Stimulated activated naive CD4-positive, alpha-beta T cell (primary cell): ENCODE results near the gene MGAT4A.

Source experiments
- DNase-seq, 6 experiments: peaks; one replicate each; lab custom pipeline; 2025; lab: John Stamatoyannopoulos, UW

The MGAT4A gene

DNA sequence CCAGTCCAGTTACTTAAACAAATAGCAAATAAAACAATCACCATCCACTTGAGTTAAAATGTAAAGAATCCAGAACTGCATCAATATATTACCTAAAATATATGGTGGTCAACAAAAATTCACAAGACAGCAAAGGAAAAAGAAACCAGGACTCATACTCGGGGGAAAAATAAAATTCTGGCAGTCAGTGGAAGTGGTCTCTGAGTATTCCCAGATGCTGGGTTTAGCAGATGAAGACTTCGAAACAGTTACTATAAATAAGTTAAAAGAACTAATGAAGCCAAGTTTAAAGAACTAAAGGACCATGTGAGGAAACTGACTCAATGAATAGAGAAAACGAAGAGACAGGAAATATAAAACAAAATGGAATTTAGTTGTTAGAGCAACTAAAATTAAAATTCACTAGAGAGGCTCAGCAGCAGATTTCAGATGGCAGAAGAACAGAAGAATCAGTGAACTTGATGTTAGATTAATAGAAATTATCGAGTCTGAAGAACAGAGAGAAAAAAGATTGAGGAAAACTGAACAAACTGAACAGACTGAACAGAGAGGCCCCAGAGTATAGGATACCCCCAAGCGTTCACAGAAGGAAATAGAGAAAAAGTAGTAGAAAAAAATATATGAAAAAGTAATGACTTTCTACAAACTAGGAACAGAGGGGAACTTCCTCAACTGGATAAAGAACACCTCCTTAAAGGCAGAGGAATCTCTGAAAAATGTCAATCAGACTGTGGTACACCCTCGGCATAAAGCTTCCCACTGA, 27.9 kb downstream of the MGAT4A start:
- no peak for DNase-seq

DNA sequence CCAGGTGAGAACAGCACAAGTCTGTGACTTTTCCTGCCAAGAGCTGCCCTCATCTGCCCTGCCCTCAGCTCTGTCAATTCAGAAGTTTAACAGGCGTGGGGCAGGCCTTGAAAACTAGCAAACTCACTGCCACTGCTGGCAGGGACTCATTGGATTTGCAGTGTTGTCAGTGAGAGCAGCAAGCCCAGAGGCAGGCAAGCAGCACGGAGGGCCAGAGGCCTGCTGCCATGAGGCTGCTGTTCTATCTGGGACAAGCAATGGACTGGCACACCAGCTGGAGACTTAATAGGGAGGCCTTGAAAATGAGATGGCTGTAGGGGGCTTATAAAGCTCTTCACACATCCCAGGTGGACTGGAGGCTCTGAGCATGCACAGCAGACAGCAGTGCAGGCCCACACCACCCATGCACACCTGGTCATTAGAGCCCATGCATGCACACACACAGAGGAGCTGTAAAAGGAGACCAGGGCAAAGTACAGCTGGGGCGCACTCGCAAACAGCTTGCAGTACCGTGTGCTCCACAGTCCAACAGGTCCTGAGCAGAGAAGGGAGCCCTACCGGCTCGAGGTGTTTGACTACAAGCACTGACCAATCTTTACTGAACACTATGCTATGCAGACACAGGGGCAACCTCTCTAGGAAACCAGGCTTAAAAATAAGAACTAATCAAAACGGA, 28.7 kb downstream of the MGAT4A start:
- no peak for DNase-seq

DNA sequence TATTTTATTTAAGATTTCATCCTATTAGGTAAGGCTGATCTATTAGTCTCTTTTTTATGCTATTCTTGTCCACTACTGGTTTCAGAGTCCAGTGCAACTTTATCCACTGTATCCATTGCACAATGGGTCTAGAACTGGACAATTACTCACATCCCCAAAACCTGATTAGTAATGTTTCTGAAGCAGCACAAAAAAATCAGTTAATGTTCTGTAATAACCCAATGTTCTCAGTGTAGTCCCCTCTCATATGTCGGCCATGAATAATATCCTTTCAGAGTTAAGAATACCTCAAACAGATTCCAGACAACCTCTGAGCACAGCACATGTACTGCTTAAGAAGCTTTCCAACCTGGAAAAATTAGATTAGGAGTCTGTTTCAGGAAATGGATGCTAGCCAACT, 29.7 kb downstream of the MGAT4A start:
- no peak for DNase-seq

DNA sequence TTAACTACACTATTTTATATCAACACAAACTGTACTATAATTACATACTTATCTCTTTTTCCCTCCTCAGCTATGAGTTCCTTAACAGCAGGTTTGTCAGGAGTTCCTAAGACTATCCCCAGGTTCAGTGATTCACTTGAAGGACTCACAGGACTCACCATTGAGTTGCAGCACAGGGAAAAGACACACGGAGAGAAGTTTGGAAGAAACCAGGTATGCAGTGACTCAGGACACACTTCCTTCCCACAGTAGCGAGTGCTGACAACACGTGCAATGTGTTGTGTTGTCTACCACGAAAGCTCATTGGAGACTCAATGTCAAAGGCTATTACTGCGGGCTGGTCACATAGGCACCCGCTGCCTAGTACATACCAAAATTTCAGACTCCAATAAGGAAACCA, 32.0 kb downstream of the MGAT4A start:
- no peak for DNase-seq

DNA sequence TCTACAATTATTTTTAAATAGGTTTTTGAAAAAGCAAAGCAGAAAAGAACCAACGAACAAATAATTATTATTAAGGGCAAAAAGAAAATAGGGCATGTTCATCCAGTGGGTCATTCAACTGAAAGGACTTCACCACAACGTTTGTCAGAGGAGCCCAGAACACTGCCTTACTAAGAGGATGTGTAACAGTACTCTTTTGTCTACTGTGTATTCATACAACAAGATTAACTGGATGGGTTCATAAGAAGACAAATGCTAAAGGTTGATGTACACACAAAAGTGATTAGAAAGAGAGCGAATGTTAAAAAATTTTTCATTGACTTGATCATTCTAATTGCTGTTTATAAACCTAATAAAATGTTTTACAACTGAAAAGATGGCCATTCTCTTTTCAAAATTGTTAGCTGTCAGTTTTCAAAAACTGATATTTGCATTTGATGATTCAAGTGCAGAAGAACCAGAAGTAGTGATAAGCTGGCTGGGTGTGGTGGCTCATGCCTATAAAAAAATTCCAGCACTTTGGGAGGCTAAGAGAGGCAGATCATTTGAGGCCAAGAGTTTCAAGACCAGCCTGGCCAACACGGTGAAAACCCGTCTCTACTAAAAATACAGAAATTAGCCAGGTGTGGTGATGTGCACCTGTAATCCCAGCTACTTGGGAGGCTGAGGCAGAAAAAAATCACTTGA, 33.1 kb downstream of the MGAT4A start:
- no peak for DNase-seq

DNA sequence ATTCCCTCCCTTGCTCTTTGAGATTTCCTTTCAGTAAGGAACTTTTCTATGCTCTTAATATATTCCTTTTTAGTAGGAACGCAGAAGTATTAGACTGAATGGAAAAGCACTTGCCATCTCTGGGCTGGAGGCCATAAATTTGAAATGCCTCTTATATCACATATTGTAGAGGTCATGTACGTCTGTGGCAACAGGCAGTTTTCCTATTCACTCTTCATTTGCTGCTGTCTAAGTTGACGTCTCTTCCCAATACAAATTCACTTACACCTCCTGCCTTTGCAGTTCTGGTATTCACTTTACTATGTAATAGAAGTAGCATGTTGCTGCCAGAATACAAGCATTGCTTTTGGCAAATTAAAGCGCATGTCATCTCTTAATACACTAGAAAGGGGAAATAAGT, 34.7 kb downstream of the MGAT4A start:
- DNase-seq = no peak

DNA sequence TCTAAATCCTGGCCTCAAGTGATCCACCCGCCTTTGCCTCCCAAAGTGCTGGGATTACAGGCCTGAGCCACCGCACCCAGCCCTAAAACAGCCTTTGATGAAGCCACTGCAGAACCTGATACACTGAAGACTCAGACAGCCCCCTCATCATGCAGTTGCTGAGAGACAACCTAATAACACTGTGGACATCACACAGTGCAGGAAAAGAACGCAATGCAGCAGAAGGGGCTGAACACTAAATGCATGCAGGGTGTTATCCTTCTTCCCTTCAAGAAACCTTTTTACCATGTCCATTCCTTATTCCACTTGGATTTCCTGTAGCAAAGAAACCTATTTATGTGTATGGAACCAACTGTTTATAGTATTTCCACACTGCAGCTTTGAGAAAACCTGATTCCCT, 35.7 kb downstream of the MGAT4A start:
- no peak for DNase-seq

DNA sequence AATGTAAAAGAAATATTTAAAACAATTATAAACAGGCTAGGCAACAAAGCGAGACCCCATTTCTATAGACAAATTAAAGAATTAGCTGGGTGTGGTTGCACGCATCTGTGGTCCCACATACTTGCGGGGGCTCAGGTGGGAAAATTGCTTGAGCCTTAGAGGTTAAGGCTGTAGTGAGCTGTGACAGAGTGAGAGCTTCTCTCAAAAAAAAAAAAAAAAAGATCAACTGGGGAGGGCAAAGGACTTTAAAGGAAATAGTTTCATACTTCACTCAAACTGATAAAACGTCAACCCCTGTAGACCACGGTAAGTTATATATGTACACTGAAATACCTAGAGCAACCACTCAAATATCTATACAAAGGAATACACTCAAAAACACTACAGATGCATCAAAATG, 37.5 kb downstream of the MGAT4A start:
- DNase-seq = peak in 2 of 6 experiments; percentile 20 to 24

DNA sequence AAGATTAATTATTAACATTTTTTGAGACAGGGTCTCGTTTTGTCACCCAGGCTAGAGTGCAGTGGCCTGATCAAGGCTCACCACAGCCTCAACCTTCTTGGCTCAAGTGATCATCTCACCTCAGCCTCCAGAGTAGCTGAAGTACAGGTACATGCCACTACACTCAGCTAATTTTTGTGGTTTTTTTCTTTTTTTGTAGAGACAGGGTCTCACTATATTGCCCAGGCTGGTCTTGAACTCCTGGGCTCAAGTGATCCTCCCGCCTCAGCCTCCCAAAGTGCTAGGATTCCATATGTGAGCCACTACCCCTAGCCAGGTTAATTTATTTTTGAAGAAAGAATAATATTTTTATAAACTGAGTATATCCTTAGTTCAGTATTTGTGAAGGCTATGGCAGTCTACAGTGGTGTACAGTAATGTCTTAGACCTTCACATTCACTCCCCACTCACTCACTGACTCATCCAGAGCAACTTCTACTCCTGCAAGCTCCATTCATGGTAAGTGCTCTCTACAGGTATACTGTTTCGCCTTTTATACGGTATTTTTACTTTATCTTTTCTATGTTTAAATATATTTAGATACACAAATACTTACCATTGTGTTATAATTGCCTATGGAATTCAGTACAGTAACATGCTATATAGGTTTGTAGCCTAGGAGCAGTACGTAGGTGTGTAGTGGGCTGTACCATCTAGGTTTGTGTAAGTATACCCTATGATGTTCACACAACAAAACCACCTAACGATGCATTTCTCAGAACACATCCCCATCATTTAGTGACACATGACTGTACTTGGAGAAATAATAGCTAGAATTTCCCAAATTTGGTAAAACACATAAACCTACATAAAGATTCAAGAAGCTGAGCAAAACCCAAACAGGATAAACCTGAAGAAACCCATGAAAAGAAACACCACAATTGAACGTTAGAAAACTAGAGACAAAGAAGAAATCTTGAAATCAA, 38.6 kb downstream of the MGAT4A start:
- DNase-seq = no peak

DNA sequence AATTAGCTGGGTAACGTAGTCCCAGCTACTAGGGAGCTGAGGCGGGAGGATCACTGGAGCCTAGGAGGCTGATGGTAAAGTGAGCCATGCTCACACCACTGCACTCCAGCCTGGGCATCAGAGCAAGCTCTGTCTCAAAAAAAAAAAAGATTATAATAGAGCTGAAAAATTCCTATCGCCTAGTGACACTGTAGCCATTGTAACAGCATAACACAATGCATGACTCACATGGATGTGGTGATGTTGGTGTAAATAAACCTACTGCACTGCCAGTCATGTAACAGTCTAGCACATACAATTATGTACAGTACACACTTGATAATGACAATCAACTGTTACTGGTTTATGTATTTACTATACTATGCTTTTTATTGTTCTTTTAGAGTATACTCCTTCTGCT, 39.6 kb downstream of the MGAT4A start:
- DNase-seq = no peak

DNA sequence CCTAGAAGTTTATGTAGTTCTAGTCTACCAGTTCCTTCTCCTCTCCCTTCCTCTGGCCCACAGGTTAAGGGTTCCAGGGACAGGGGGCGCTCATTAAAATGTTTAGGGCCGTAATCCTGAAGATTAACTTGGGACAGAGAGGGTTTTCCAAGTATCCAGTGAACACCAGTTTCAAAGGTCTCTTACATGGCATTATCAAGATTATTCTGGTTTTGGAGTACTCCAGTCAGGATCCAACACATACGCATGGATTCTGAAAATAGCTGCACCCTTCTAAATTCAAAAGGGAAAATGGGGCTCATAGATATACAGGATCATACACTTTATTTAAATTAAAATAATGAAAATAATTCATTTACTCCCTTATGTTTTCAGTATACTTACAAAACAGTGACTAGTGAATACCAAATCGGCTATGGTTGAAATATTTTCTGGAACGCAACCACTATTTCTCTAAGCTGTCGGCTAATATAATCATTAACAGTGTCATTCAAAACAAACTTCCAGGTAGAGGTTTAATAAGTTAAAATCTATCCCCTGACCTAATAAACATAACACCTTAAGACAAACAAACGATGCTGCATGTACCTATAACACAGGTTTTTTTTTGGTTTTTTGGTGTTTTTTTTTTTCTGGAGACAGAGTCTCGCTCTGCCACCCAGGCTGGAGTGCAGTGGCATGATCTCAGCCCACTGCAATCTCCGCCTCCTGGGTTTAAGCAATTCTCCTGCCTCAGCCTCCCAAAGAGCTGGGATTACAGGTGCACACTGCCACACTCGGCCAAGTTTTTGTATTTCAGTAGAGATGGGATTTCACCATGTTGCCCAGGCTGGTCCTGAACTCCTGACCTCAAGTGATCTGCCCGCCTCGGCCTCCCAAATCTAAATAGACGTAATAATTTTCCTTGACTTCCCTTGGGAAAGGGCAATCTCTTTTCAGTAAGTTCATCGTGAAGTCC, 44.7 kb downstream of the MGAT4A start:
- DNase-seq = no peak

DNA sequence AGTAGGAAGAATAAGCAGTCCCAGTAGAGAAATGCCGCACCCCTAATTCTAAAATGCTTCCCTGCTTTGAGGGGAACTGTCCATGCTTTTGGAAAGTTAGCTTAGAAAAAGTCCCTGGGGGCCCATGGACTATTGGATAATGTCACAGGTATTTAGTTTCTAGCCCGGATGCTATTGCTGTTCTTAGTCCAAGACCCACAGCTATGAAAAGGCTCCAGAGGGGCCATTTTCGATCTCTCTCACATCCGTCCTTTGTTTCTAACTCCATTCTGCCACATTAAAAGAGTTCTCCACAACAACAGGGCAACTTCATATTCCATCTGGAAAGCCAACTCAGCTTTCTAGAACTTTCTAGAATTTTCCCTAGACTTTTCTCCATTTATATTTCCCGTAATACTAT, 47.2 kb downstream of the MGAT4A start:
- DNase-seq = no peak

DNA sequence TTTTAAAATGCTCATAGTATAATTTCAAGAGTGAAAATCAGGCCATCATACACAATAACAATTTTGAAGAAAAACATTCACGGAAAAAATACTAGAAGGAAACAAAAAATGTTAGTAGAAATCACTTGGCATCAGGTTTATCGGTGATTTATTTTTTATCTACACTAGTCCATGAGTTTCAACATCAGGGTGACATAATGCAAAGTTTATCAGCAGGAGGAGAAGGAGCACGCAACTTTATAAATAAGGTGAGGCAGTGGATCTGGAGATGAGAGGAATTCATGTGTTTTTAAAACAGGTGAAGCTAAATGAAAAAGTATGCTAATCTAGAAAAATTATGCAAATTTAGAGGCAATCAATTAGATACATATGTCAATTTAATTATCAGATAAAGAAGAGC, 54.2 kb downstream of the MGAT4A start:
- DNase-seq = no peak

DNA sequence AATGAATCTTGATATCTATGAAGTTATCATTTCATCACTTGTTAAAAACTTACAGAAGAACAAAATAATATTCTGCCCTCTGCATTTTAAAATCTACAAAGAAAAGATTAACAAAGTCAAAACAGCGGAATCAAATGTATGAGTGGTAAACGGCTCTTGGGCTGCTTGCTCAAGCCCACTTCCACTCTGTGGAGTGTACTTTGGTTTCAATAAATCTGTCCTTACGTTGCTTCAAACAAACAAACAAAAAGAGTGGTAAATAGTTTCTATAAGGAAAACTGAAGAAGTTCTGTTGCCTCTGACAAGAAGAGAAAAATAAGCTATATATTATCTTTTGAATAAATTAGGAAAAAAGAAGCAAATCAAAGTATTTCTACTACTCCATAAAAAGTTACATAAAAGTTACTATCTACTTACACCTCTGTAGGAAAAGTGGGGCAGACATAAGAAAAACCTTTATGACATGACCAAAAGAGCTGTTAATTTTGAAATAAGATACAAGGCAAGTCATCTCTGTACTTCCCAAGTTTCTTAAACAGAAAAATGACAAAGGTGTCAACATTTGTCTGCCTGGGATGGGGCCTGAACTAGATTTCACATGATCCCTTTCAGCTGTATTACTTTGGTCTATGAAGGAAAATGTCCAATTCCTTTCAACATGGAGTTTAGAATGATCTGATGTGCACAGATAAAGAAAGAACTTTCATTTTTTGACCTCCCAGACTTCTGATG, 56.5 kb downstream of the MGAT4A start:
- no peak for DNase-seq

DNA sequence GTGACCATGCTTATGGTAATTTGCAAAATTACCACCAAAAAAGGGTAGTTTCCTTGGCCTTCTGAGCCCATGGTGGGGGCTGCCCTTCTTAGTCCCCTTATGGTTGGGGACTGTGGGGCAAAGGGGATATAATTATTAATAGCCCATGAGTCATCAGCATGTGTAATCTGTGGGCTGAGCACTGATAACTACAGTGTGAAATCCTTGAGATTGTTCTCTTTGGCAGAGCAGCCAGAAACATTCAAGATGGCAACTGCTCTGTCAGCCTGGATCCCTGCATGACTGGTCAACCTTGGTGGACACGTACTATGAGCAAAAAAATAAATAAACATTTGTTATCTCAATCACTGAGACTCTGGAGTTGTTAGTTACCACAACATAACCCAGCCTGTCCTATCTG, 61.3 kb downstream of the MGAT4A start:
- DNase-seq = no peak

DNA sequence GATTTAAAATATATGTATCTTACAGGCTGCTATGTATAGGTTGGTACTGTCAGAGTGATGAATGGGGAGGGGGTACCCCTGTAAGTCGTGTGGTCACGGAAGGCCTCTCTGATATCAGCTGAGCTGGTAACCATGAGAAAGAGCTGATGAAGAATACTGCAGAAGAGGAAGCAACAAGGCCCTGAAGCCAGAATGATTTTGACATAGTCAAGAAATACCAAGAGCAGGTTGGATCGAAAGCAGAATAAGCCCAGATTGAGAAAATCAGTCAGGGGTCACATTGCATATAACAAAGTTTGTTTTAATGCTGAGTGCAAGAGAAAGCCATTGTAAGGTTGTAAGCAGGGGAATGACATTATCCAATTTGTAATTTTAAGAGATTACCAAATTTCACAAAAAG, 65.3 kb downstream of the MGAT4A start:
- DNase-seq = no peak

DNA sequence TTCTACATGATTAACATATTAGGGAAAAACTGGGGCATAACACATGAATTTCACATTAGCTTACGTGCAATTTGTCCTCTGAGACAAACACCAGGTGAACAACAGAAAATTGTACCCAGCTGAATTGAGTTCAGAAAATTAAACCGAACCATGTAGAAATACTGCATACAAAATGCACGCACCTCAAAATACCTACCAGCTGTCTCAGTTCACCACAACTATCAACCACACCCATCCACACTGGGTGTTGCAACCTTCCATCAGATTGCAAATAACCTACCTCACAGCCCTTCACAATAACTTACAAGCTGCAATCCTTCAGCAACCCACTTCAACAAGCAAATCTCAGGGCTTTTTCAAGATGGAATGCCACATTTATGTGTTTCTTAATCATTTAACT, 66.6 kb downstream of the MGAT4A start:
- DNase-seq = peak in 5 of 6 experiments; percentile 38 to 83 (median 77)

DNA sequence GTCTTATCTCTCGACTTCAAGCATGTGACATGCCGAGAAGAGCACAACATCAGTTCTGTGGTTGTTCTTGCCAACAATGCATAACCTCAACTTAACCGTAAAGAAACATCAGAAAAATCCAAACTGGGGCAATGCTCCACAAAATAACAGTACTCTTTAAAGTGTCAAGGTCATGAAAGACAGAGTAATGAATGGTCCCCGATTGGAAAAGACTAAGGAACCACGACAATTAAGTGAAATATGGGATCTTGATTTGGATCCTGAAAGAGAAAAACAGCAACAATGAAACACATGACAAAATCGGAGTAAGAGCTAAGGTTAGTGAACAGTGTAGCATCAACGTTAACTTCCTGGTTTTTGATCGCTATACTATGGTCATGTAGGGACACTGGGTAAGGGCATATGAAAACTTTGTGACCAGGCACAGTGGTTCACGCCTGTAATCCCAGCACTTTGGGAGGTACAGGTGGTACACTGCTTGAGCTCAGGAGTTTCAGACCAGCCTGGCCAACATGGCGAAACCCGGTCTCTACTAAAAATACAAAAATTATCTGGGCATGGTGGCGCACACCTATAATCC, 67.3 kb downstream of the MGAT4A start:
- DNase-seq = peak in 5 of 6 experiments; percentile 11 to 74 (median 61)

DNA sequence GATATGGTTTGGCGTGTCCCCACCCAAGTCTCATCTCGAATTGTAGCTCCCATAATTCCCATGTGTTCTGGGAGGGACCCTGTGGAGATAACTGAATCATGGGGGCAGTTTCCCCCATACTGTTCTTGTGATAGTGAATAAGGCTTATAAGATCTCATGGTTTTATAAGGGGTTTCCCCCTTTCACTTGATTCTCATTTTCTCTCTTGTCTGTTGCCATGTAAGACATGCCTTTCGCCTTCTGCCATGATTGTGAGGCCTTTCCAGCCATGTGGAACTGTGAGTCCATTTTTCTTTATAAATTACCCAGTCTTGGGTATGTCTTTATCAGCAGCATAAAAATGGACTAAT, 71.5 kb downstream of the MGAT4A start:
- DNase-seq = peak in 1 of 6 experiments; percentile 19
